GM12878 (cell line): ENCODE data around the gene HTRA2. TPM values are rescaled to one million over a fixed set of nuclear protein-coding genes. Genes with fewer than 3 reads are reported as not detected.
A peak's percentile ranks its signal among the peaks of the same experiment; 100 is the strongest.

ENCODE experiments used
- E4F1 ChIP-seq: fragments of 450-650 bp; IDR thresholded peaks from 2 replicates; pipeline ENCODE4 v1.6.1; 2018; ENCODE audit warnings: borderline replicate concordance, mild to moderate bottlenecking; ENCODE audit not compliant: partially characterized antibody
- EP300 ChIP-seq, 2 experiments: fragments of 150-350 bp in 1 of 2; IDR thresholded peaks; 2 replicates each; pipeline ENCODE4 v1.6.1; 2011 to 2012; ENCODE audit warnings: low read depth in 2 of 2, low read length in 2 of 2, borderline replicate concordance in 1 of 2, improper control_type of control experiment in 1 of 2, inconsistent platforms in 1 of 2; ENCODE audit not compliant: control insufficient read depth in 1 of 2
- ETV6 ChIP-seq, 2 experiments: fragments of 450-650 bp in 1 of 2; IDR thresholded peaks in 1 of 2; conservative IDR thresholded peaks in 1 of 2; 2 replicates each; pipeline ENCODE4 v1.6.1; 2014; ENCODE audit warnings: antibody characterized with exemption in 1 of 2, borderline replicate concordance in 1 of 2, low read depth in 1 of 2, mild to moderate bottlenecking in 1 of 2, moderate library complexity in 1 of 2
- GATAD2B ChIP-seq: fragments of 450-650 bp; conservative IDR thresholded peaks from 2 replicates; pipeline ENCODE4 v1.6.1; 2017; ENCODE audit warnings: low read depth, mild to moderate bottlenecking, moderate library complexity
- JUNB ChIP-seq: IDR thresholded peaks from 2 replicates; pipeline ENCODE4 v1.6.1; 2016; ENCODE audit warnings: antibody characterized with exemption, mild to moderate bottlenecking
- KAT2A ChIP-seq: conservative IDR thresholded peaks from 2 replicates; pipeline ENCODE4 v1.6.1; 2011; ENCODE audit warnings: low read depth, low read length; ENCODE audit not compliant: control insufficient read depth
- MEF2B ChIP-seq: fragments of 450-650 bp; IDR thresholded peaks from 2 replicates; pipeline ENCODE4 v1.6.1; 2018; ENCODE audit warnings: mild to moderate bottlenecking, moderate library complexity; ENCODE audit not compliant: partially characterized antibody, poor library complexity, severe bottlenecking
- NR2F1 ChIP-seq: fragments of 450-650 bp; conservative IDR thresholded peaks from 2 replicates; pipeline ENCODE4 v1.6.1; 2017; ENCODE audit warnings: mild to moderate bottlenecking
- POLR2A ChIP-seq: IDR thresholded peaks from 2 replicates; pipeline ENCODE4 v1.6.1; 2011; ENCODE audit warnings: low read depth, mild to moderate bottlenecking, low read length
- SIX5 ChIP-seq: IDR thresholded peaks from 2 replicates; pipeline ENCODE4 v1.6.1; 2011; ENCODE audit warnings: mild to moderate bottlenecking, low read depth, low read length, moderate library complexity; ENCODE audit not compliant: severe bottlenecking
- SMC3 ChIP-seq: IDR thresholded peaks from 2 replicates; pipeline ENCODE4 v1.6.1; 2011; ENCODE audit warnings: low read length, improper control_type of control experiment, borderline replicate concordance
- TCF7 ChIP-seq: IDR thresholded peaks from 2 replicates; pipeline ENCODE4 v1.6.1; 2014; ENCODE audit warnings: antibody characterized with exemption, borderline replicate concordance
- ZBTB4 ChIP-seq: fragments of 450-650 bp; formaldehyde crosslinking; IDR thresholded peaks from 2 replicates; pipeline ENCODE4 v1.4.0; 2022; ENCODE audit warnings: mild to moderate bottlenecking, moderate library complexity
- ZNF592 ChIP-seq: fragments of 450-650 bp; IDR thresholded peaks from 2 replicates; pipeline ENCODE4 v1.6.1; 2017; ENCODE audit warnings: mild to moderate bottlenecking, moderate library complexity
- polyA plus RNA-seq, 11 experiments: library from polyadenylated mRNA; depleted of rRNA in 4 of 11; unstranded in 6 of 11; stranded (reverse) in 5 of 11; fragments of >200 nt; fragmentation: Nextera tagmentation in 4 of 11; fragmentation: Illumina TruSeq in 1 of 11; extraction: Ambion mirVana in 4 of 11; extraction: Trizol in 1 of 11; gene quantifications; 1 replicate in 1 of 11; 2 replicates in 10 of 11; pipeline versions ENCODE4 v1.2.1 to v1.2.3, GENCODE V29; 2011 to 2016; ENCODE audit warnings: inconsistent platforms in 2 of 11, missing spikeins in 2 of 11, low read depth in 1 of 11
- total RNA-seq, 4 experiments: library from RNA; depleted of rRNA in 3 of 4; stranded (reverse); fragments of >200 nt in 3 of 4; fragmentation: Illumina TruSeq in 1 of 4; extraction: Trizol in 1 of 4; gene quantifications; 2 replicates each; pipeline versions ENCODE4 v1.2.1 to v1.2.3, GENCODE V29; 2013 to 2021

Gene HTRA2
- total and polyA plus RNA-seq, 10 of the 15 experiments (the other 5 are each of a cell fraction or from before 2014, with no cell fraction given) = 42.3 to 73.9 (median 54.6) TPM

DNA sequence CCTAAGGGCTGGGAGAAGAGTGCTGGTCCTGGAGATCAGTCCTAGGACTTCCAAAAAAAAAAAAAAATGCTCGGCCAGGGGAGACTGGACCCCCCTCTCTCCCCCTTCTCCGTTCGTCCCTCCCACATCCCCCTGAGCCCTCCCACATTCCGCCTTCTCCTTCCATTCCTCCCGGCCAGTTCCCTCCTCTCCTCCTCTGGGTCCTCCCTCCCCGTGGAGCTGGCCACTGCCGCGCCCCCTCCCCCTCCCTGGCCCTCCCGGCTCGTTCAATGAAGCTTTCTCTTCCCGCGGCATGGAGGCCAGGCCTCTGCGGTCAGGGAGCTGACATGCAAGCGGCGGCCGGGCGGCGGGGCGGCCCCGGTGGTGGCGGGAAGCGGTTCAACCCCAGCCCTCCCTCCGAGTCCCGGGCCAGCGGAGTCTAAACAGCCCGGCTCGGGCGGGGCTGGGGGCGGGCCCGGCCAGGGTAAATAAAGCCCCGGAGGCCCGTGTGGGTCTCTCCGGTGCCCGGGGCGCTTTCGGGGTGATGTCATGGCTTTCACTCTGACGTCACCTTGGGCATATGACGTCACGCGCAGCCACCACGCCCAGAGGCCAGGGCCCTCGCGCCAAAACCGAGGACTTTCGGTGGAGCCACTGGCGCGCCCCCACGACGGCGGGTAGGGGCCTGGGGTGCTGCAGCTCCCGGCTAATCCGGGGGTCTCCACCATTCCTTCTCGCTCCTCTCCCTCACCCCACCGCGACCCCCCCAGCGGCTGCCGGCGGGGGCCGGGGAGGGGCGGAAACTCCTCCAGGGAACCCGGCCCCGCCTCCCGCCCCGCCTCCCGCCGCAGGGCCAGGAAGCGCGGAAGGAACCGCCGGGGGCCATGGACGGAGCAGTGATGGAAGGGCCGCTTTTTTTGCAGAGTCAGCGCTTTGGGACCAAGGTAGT lies 24.4 kb downstream of the HTRA2 start, which contains the start of the genes DOK1 and LOXL3 (continued):
- TF ChIP-seq MEF2B (no peak), TCF7 (no peak), GATAD2B (peak; percentile 84), ETV6 (conservative IDR thresholded peaks at IDR 0.05 in 1 of 2, IDR thresholded peaks at IDR 0.05 in 1 of 2; ENCODE audit: borderline replicate concordance in 1 of 2, low read depth in 1 of 2) (no peak), E4F1 (no peak), SIX5 (no peak), SMC3 (no peak), ZNF592 (0 out of 2 replicates have a peak, but pooled peaks have one; percentile 62), EP300 (IDR thresholded peaks at IDR 0.05; ENCODE audit: borderline replicate concordance in 1 of 2, control insufficient read depth in 1 of 2, low read depth in 2 of 2, low read length in 2 of 2) (peak in 1 of 2 experiments; percentile 28; a peak in 1 of 4 replicates), JUNB (peak; percentile 54; the same call in 1 of the 2 replicates), ZBTB4 (no peak; the same call in 1 of the 2 replicates), NR2F1 (peak; percentile 80), KAT2A (no peak), POLR2A (peak; percentile 62)
